Fibroblast of upper back skin (primary cell): ENCODE data around the gene RNASEH2B.

Source experiments
- DNase-seq: peaks from one replicate; pipeline ENCODE4 v3.0.0-alpha.2; 2013

Gene RNASEH2B

DNA sequence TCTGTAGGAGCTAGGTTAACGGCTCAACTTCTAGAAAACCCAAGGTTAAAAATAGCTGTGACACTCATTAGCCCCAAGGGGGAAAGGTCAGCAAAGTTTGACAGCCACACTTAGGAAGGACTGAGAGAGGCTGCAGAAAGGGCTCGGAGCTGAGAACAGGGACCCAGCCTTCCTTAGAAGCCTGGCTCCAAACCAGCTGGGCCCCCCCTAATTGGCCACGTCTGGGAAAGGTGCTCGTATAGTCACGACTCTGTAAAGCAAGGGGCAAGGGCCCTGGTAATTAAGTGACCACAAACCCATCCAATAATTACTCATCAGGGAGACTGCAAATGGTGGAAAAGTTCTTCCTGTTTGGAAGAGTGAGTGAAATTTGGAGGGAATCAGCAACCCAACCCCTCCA is 90.5 kb downstream of the RNASEH2B start:
- DNase-seq, result peak; percentile 3

DNA sequence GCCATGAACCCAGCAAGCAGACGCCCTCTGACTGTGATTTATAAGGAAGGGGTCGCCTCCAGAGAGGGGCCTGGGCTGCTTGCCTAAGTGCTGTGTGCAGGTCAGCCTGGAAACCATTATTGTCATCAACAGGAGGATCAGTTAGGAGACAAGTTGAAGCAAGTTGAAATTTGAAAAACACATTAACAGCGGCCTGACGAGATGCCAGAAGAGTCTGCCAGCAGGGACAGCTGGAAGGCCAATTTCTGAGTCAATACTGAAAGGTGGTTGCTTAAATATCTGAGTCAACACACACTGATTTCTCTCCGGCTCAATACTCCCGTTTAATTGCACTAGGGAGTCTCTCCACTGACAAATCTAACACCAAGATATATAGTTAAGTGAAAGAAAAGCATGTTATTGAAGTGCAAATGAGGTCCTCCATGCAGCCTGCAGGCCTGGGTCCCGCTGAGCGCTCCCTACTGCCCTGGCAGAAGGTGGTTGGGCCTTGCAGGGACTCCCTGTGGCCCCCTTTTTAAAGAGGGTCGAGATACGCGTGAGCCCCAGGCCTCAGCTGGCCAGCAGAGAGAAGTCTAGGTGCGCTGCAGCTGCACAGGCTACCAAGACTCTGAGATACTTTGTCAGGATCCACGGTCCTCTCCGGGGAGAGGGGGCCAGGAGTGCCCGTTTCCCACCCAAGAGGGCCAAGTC is 91.1 kb downstream of the RNASEH2B start:
- peak; percentile 78 for DNase-seq

DNA sequence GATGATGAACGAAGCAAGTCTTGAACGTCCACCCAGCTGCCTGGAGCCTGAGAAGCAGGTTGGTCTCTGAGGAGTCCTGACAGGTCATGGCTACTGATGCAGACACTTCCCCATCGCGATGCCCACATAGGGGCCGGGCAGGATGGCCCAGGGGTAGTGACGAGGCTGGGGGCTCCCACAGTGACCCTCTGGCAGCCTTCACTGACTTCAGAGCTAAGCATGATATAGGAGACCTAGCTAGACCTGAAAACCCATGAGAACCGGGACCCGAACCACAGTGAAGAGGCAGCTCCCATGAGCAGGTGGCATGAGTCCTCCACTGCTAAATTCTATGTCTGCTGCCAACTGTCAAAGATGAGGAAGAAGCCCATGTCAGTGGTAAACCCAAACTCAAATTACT is 91.7 kb downstream of the RNASEH2B start:
- DNase-seq, result no peak

DNA sequence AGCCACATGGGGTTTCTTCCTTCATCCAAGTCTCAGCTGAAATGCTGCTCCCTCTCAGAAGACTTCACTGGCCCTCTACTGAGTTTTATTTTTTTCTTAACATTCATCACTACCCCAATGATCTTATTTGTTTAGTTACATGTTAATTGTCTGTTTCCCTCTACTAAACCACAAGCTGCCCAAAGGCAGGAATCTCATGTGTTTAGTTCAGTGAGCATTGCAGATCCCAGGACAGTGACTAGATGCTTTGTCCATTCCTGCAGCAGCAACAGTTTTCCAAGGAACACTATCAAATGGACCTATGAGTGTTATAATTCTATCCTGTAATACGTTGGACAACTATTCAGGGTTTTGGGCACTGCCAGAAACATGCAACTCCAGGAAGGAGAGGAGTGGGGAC is 93.1 kb downstream of the RNASEH2B start:
- DNase-seq, result no peak

DNA sequence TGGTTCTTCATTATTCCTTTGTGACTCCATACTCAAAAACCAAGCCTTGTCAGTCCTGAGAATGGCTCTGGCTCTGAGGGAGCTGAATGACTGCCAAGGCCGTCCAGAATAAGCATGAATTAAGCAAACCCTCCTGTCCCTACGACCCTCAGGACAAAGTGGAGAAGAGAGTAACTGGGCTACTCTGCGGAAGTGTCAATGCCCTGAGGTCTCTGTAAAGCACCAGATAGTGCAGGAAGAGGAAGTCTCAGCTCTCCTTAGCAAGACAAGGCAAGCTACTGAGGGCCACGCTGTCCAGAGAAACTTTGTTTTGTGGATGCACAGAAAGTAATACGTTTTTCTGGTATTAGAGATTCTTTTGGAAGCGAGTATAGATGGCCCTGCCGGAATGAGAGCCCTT is 94.1 kb downstream of the RNASEH2B start:
- no peak for DNase-seq

DNA sequence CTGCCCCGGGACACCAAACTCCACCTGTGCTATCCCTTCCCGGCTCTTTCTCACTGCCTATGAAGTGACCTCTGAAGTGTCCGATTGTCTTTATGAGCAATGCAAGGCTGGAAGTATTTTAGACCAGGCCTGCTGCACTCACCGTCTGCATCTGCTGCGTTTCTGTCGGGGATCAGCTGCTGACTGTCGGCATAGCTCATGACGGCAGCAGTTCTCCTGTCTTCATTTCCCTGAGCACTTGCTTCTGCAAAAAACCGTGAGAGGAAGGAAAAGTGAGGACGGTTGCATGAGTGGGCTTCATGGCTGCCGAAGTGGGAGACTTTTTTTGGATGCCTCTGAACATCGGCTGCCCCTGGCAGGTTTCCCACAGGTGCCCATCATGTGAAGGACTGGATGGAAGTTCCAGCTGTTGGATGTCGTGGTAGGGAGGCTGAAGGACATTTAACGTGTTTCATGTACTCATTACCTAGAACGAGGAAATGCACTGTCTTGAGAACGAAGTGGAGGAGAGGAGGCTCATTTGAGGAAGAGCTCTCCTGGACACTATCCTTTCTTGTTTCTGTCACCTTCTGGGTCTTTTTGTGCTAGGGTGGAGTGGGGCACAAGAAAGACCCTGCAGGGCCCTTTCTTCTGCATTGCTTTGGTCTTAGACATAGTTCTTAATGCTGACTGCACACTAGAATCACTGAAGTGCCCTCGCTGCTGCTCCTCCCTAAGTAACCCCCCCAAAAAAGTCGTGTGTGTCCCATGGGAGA is 94.7 kb downstream of the RNASEH2B start:
- no peak for DNase-seq

DNA sequence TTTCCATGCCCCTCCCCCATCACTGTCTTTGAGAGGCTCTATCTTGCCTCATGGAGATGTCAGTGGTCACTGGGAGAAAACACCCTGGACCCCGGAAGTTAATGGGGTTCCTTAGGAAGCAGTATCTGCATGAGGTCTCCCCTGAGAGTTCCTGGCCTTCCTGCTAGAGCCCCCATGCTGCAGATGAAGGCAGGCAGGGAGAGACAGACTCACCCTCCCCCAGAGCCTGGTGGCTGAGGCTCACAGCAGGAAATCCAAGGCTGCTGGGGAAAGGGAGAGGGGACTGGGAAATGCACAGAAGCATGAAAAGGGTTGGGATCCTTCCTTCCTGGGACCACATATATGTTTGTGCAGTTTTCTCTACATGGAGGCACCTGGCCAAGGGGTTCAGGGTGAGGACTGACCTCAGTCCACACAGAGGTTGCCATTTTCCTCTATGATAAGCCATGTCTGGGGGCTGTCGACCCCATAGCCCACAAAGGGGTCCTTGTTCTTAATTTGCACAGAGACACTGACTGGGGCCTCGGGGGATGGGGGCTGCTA is 95.4 kb downstream of the RNASEH2B start:
- DNase-seq, result no peak

DNA sequence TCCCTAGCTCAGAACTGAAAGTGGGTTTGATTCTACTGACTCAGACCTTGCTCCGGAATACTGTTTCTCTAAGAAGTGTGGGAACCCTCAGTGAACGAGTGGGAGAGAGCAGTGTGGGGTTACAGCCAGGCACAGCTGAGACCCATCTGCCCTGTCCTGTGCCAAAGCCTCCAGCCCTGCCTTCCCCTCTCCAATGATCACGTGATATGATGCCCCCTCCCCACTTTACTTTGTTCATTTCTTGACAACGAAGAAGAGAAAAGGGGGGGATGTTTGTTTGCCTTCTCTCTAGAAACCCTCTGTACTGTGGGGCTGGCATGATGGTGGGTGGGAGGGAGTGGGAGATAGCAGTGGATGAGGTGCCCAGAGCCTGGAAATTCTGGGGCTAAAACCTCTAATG is 96.0 kb downstream of the RNASEH2B start:
- DNase-seq, result no peak
